Measurements from ENCODE around the gene MVB12B.

- TF ChIP-seq CTCF (IDR thresholded peaks at IDR 0.05): no peak
- no peak for TF ChIP-seq POLR2A (IDR thresholded peaks at IDR 0.05)
These were observed 29.9 kb upstream of the MVB12B start for GRCh38 chr9:126296687-126297086.

Measured in Peyer's patch (tissue), 4 donors.